Measurements from ENCODE around the gene TRAPPC8. TPM values are rescaled to one million over a fixed set of nuclear protein-coding genes. Genes with fewer than 3 reads are reported as not detected.

TRAPPC8 gene
- total RNA-seq, 2 experiments from 2014 or later, result 22.8 to 23.4 TPM

- Histone ChIP-seq H3K27ac (ENCODE audit: low read depth, low read length, poor library complexity, severe bottlenecking) (no peak overlapping the region), H3K79me2 (ENCODE audit: insufficient read depth, low read depth, low read length) (no peaks in the 10 kb centered on the region), H3K4me2 (ENCODE audit: low read length) (no peak overlapping the region), H3K4me3 (ENCODE audit: low read depth, low read length, poor library complexity, severe bottlenecking) (no peak overlapping the region), H3K9me2 (ENCODE audit: insufficient read depth, low read length) (no peaks in the 10 kb centered on the region), H2AFZ (ENCODE audit: low read length) (no peak overlapping the region), H3K36me3 (ENCODE audit: insufficient read depth, low read length) (no peaks in the 10 kb centered on the region), H4K20me1 (ENCODE audit: insufficient read depth, low read length) (no peaks in the 10 kb centered on the region), H3K9me3 (ENCODE audit: low read length) (no peaks in the 10 kb centered on the region), H3K4me1 (ENCODE audit: insufficient read depth, low read length, poor library complexity, severe bottlenecking) (no peaks in the 10 kb centered on the region)
- no TSS peak for BruUV-seq (replicated peaks)
- no peak for TF ChIP-seq EZH2phosphoT487 (IDR thresholded peaks at IDR 0.05; ENCODE audit: borderline replicate concordance, low read depth, low read length)
- TF ChIP-seq CTCF (conservative IDR thresholded peaks at IDR 0.05; ENCODE audit: low read length), result no peak
- POLR2A ChIA-PET, result no interaction called here
- no peak for DNase-seq (ENCODE audit: low spot score)
- intact Hi-C loops (cut with micrococcal nuclease; ENCODE audit: unreplicated experiment), result loop anchor here (5.0 to 10.0 kb wide), 2 partner anchors 154 to 421 kb away; no protein-coding TSS in a partner anchor
- CTCF ChIA-PET (ENCODE audit: unreplicated experiment), result no interaction called here
Observed at GRCh38 chr18:31976242-31976641, 33.3 kb upstream of the TRAPPC8 start.

GRCh38 chr18:31973929-31974546, 31.1 kb upstream of the TRAPPC8 start:
- Histone ChIP-seq H3K36me3 (ENCODE audit: insufficient read depth, low read length) (no peaks in the 10 kb centered on the region), H4K20me1 (ENCODE audit: insufficient read depth, low read length) (no peaks in the 10 kb centered on the region), H3K4me2 (ENCODE audit: low read length) (no peak overlapping the region), H3K9me2 (ENCODE audit: insufficient read depth, low read length) (no peaks in the 10 kb centered on the region), H3K4me3 (ENCODE audit: low read depth, low read length, poor library complexity, severe bottlenecking) (no peak overlapping the region), H2AFZ (ENCODE audit: low read length) (no peak overlapping the region), H3K79me2 (ENCODE audit: insufficient read depth, low read depth, low read length) (no peaks in the 10 kb centered on the region), H3K9me3 (ENCODE audit: low read length) (no peaks in the 10 kb centered on the region), H3K27ac (ENCODE audit: low read depth, low read length, poor library complexity, severe bottlenecking) (no peak overlapping the region), H3K4me1 (ENCODE audit: insufficient read depth, low read length, poor library complexity, severe bottlenecking) (no peaks in the 10 kb centered on the region)
- intact Hi-C loops (cut with micrococcal nuclease; ENCODE audit: unreplicated experiment), result loop anchor here (10.0 kb wide), 1 partner anchor 419 kb away; no protein-coding TSS in a partner anchor
- POLR2A ChIA-PET, result interaction anchor here (0.5 to 0.9 kb wide), 3 partner anchors 99 to 326 kb away, joined by 3 read pairs; no protein-coding TSS in a partner anchor
- TF ChIP-seq EZH2phosphoT487 (IDR thresholded peaks at IDR 0.05; ENCODE audit: borderline replicate concordance, low read depth, low read length) (no peak), CTCF (conservative IDR thresholded peaks at IDR 0.05; ENCODE audit: low read length) (no peak)
- CTCF ChIA-PET (ENCODE audit: unreplicated experiment), result no interaction called here
- DNase-seq (ENCODE audit: low spot score), result peak; percentile 4
- BruUV-seq (replicated peaks), result no TSS peak

- Histone ChIP-seq H3K9me2 (ENCODE audit: insufficient read depth, low read length) (no peaks in the 10 kb centered on the region), H3K4me2 (ENCODE audit: low read length) (no peak overlapping the region), H4K20me1 (ENCODE audit: insufficient read depth, low read length) (no peaks in the 10 kb centered on the region), H3K4me1 (ENCODE audit: insufficient read depth, low read length, poor library complexity, severe bottlenecking) (no peaks in the 10 kb centered on the region), H3K9me3 (ENCODE audit: low read length) (no peaks in the 10 kb centered on the region), H3K27ac (ENCODE audit: low read depth, low read length, poor library complexity, severe bottlenecking) (no peak overlapping the region), H3K36me3 (ENCODE audit: insufficient read depth, low read length) (no peaks in the 10 kb centered on the region), H3K4me3 (ENCODE audit: low read depth, low read length, poor library complexity, severe bottlenecking) (no peak overlapping the region), H3K79me2 (ENCODE audit: insufficient read depth, low read depth, low read length) (no peaks in the 10 kb centered on the region), H2AFZ (ENCODE audit: low read length) (no peak overlapping the region)
- no peak for TF ChIP-seq EZH2phosphoT487 (IDR thresholded peaks at IDR 0.05; ENCODE audit: borderline replicate concordance, low read depth, low read length)
- no peak for TF ChIP-seq CTCF (conservative IDR thresholded peaks at IDR 0.05; ENCODE audit: low read length)
- DNase-seq (ENCODE audit: low spot score), result no peak
- no TSS peak for BruUV-seq (replicated peaks)
- ChIA-PET POLR2A (no interaction called here), CTCF (ENCODE audit: unreplicated experiment) (no interaction called here)
- intact Hi-C loops (cut with micrococcal nuclease; ENCODE audit: unreplicated experiment), result loop anchor here (10.0 kb wide), 1 partner anchor 416 kb away; no protein-coding TSS in a partner anchor
Observed at GRCh38 chr18:31970617-31971016, 27.7 kb upstream of the TRAPPC8 start.
